DND-41 (cell line): ENCODE results near the gene RPL11.

Experiments used
- EZH2 ChIP-seq: IDR thresholded peaks from 3 replicates; pipeline ENCODE4 v1.6.1; 2012; ENCODE audit warnings: borderline replicate concordance, low read depth, mild to moderate bottlenecking, moderate library complexity, low read length, inconsistent platforms; ENCODE audit not compliant: severe bottlenecking
- TF ChIP-seq, protein P1 (sequence below): IDR thresholded peaks from 2 replicates; pipeline ENCODE4 v1.5.1; 2012; ENCODE audit warnings: borderline replicate concordance, low read length, moderate library complexity, mild to moderate bottlenecking; ENCODE audit not compliant: poor library complexity, severe bottlenecking; ENCODE audit errors: extremely low read depth

- TF ChIP-seq, protein P1, sequence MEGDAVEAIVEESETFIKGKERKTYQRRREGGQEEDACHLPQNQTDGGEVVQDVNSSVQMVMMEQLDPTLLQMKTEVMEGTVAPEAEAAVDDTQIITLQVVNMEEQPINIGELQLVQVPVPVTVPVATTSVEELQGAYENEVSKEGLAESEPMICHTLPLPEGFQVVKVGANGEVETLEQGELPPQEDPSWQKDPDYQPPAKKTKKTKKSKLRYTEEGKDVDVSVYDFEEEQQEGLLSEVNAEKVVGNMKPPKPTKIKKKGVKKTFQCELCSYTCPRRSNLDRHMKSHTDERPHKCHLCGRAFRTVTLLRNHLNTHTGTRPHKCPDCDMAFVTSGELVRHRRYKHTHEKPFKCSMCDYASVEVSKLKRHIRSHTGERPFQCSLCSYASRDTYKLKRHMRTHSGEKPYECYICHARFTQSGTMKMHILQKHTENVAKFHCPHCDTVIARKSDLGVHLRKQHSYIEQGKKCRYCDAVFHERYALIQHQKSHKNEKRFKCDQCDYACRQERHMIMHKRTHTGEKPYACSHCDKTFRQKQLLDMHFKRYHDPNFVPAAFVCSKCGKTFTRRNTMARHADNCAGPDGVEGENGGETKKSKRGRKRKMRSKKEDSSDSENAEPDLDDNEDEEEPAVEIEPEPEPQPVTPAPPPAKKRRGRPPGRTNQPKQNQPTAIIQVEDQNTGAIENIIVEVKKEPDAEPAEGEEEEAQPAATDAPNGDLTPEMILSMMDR: no peak
- TF ChIP-seq EZH2: no peak
These were observed 35.1 kb downstream of the RPL11 start for GRCh38 chr1:23726686-23727085.
